Activated CD4-positive, alpha-beta T cell treated with anti-CD3 and anti-CD28 coated beads, Interleukin-2, Interleukin-6, amounts not matched to agents 100 ng/mL and 50 ng/mL, durations not matched to agents 16 hours and 8 hours (primary cell): ENCODE results near the gene EPHA8.
A peak's percentile ranks its signal among the peaks of the same experiment; 100 is the strongest.

ENCODE experiments used
- DNase-seq: peaks from one replicate; pipeline ENCODE4 v3.0.0-alpha.2; 2020

EPHA8 gene

GRCh38 chr1:22625262-22625925 lies 62.1 kb downstream of the EPHA8 start:
- no peak for DNase-seq

GRCh38 chr1:22626237-22627157 lies 63.2 kb downstream of the EPHA8 start:
- DNase-seq: no peak

GRCh38 chr1:22627331-22627730 lies 64.0 kb downstream of the EPHA8 start:
- no peak for DNase-seq

- no peak for DNase-seq
Measured at GRCh38 chr1:22628698-22629444, 65.6 kb downstream of the EPHA8 start.

- no peak for DNase-seq
Measured at GRCh38 chr1:22629886-22630285, 66.6 kb downstream of the EPHA8 start.

- DNase-seq: no peak
Measured at GRCh38 chr1:22633697-22634463, 70.6 kb downstream of the EPHA8 start.

- DNase-seq: no peak
Measured at GRCh38 chr1:22635436-22635835, 72.1 kb downstream of the EPHA8 start.

GRCh38 chr1:22636353-22636752 lies 73.1 kb downstream of the EPHA8 start, which contains the start of gene C1QA:
Gene C1QA (plus strand): TSS chr1:22636628. CDS start chr1:22637617, 989 bp downstream.
- no peak for DNase-seq

- no peak for DNase-seq
Measured at GRCh38 chr1:22636927-22637326, 73.6 kb downstream of the EPHA8 start.

- no peak for DNase-seq
Measured at GRCh38 chr1:22637907-22638445, 74.7 kb downstream of the EPHA8 start.

GRCh38 chr1:22638476-22639234 lies 75.4 kb downstream of the EPHA8 start:
- DNase-seq: no peak

GRCh38 chr1:22639286-22639685 lies 76.0 kb downstream of the EPHA8 start:
- no peak for DNase-seq

- DNase-seq: no peak
Measured at GRCh38 chr1:22641247-22641646, 78.0 kb downstream of the EPHA8 start.

- peak; percentile 76 for DNase-seq
Measured at GRCh38 chr1:22641906-22642636, 78.8 kb downstream of the EPHA8 start.

- DNase-seq: no peak
Measured at GRCh38 chr1:22643381-22643780, 80.1 kb downstream of the EPHA8 start, which contains the start of gene C1QC. Gene C1QC (plus strand): TSS chr1:22643633. CDS start chr1:22644024, 391 bp downstream.

- DNase-seq: no peak
Measured at GRCh38 chr1:22643928-22644327, 80.6 kb downstream of the EPHA8 start.

GRCh38 chr1:22645931-22646330 lies 82.6 kb downstream of the EPHA8 start:
- DNase-seq: no peak

- DNase-seq: no peak
Measured at GRCh38 chr1:22646384-22646783, 83.1 kb downstream of the EPHA8 start.

GRCh38 chr1:22650089-22650693 lies 86.9 kb downstream of the EPHA8 start:
- no peak for DNase-seq
